IMR-90 (cell line): ENCODE measurements around the gene GOLGA6L6.
"Not testable (repeated sequence)": the region's sequence is repeated elsewhere in the genome, so short reads cannot be mapped to it uniquely, and the experiment has no call there.

Experiments used
- MAZ ChIP-seq: IDR thresholded peaks from 2 replicates; pipeline ENCODE4 v1.6.1; 2012; ENCODE audit warnings: low read depth, mild to moderate bottlenecking, low read length, improper control_type of control experiment, moderate library complexity, borderline replicate concordance
- POLR2A ChIP-seq: IDR thresholded peaks from 2 replicates; pipeline ENCODE4 v1.6.1; 2012; ENCODE audit warnings: mild to moderate bottlenecking, low read depth, low read length
- RAD21 ChIP-seq: IDR thresholded peaks from 2 replicates; pipeline ENCODE4 v1.6.1; 2012; ENCODE audit warnings: low read length, improper control_type of control experiment
- SMC3 ChIP-seq: fragments of 150-350 bp; IDR thresholded peaks from 2 replicates; pipeline ENCODE4 v1.6.1; 2016; ENCODE audit warnings: low read depth, mild to moderate bottlenecking, antibody characterized with exemption, low read length, moderate library complexity
- USF2 ChIP-seq: fragments of 150-350 bp; IDR thresholded peaks from 2 replicates; pipeline ENCODE4 v1.6.1; 2017; ENCODE audit warnings: mild to moderate bottlenecking, antibody characterized with exemption, low read length, low read depth
- TF ChIP-seq, protein P1 (sequence below): conservative IDR thresholded peaks from 2 replicates; pipeline ENCODE4 v1.5.1; 2012; ENCODE audit warnings: mild to moderate bottlenecking, low read depth, low read length, improper control_type of control experiment

GRCh38 chr15:20582109-20582725 lies 40.6 kb upstream of the GOLGA6L6 start:
- TF ChIP-seq RAD21, POLR2A, SMC3, USF2, MAZ: not testable (repeated sequence)
- TF ChIP-seq, protein P1, sequence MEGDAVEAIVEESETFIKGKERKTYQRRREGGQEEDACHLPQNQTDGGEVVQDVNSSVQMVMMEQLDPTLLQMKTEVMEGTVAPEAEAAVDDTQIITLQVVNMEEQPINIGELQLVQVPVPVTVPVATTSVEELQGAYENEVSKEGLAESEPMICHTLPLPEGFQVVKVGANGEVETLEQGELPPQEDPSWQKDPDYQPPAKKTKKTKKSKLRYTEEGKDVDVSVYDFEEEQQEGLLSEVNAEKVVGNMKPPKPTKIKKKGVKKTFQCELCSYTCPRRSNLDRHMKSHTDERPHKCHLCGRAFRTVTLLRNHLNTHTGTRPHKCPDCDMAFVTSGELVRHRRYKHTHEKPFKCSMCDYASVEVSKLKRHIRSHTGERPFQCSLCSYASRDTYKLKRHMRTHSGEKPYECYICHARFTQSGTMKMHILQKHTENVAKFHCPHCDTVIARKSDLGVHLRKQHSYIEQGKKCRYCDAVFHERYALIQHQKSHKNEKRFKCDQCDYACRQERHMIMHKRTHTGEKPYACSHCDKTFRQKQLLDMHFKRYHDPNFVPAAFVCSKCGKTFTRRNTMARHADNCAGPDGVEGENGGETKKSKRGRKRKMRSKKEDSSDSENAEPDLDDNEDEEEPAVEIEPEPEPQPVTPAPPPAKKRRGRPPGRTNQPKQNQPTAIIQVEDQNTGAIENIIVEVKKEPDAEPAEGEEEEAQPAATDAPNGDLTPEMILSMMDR = not testable (repeated sequence)
